Activated CD4-positive, alpha-beta T cell treated with anti-CD3 and anti-CD28 coated beads for 48 hours (primary cell): Measurements from ENCODE around the gene TXN.
"Not testable (repeated sequence)": the region's sequence is repeated elsewhere in the genome, so short reads cannot be mapped to it uniquely, and the experiment has no call there.

ENCODE experiments used
- DNase-seq: peaks from one replicate; pipeline ENCODE4 v3.0.0-alpha.2; 2020

TXN gene

DNA sequence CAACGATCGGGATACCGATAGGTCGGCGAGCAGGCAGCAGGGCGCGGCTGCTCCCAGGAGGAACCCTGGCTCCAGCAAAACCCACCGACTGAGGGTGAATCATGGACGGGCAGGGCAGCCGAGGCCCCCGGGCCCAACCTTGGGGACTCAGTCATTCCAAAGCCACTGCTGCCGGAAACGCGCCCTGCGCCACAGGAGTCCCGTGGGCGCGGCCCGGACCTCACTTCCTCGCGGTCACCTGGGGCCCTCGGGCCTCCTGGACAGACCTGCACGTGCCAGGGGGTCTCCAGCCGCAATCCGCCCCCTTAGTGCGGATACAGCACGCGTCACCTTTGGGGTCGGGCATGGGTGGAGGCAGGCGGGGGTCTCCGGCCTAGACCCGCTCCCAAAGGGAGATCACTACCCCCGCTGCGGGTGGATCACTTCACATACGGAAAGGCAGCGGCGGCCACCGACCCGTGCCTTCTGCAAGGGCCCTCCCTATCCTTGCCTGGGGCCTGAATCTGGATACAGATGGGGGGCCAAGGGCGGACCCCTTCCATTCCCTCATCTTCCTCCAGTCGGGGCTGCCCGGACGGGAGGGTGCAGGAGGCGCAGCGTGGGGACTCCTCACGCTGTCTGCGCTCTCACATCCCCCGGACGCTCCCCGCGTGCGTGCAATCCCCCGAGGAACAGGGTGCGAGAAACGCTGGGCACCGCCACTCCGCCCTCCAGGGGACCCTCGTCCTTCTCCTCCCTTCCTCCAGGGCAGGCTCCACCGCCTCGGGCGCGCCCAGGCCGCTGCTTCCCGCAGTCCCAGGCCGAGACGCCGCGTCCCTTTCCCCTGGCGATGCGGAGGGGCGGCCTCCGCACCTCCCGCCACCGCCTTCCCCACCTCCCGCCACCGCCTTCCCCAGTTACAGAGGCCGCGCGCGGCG is 586 bp downstream of the TXN start:
- peak; percentile 78 for DNase-seq

DNA sequence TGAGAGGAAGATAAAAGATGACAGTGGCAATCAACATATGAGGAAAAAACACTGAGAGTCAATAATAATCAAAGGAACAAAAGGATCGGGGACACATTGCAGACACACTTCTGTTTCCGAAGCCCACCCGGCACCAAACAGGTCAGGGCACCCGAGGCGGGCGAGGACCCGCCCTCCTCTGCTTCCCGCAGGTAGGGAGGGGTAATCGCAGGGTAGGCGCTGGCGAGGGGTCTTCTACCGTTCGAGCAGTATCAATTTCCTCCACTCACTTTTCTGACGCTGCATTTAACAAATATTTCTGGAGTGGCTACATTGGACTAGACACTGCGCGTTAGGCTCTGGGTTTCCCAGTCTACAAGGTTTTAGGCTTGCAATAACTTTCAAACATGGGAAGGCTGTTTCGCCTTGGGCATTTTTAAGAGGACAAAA is 1.3 kb downstream of the TXN start:
- no peak for DNase-seq

- no peak for DNase-seq
These were observed 1.8 kb downstream of the TXN start for GRCh38 chr9:110254500-110254899.

- DNase-seq = no peak
These were observed 3.7 kb downstream of the TXN start for GRCh38 chr9:110252509-110253139.

- not testable (repeated sequence) for DNase-seq
These were observed 4.5 kb downstream of the TXN start for GRCh38 chr9:110251770-110252169.

DNA sequence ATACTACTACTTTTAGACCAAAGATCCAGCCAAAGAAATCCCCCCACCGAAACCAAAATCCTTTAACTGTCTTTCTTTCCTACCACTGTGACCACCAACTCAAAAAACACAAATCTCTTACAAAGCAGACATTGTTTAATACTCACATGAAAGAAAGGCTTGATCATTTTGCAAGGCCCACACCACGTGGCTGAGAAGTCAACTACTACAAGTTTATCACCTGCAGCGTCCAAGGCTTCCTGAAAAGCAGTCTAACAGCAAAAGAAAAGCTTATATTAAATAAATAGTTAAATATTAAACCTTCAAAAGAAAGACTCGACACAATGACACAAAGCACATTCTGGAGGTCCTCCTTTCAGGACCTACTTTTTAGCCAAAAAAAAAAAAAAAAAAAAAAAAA is 5.1 kb downstream of the TXN start:
- DNase-seq = no peak

GRCh38 chr9:110249603-110250002 is 6.7 kb downstream of the TXN start:
- DNase-seq = no peak

- DNase-seq = no peak
These were observed 7.9 kb downstream of the TXN start for GRCh38 chr9:110248361-110248760.

- DNase-seq = no peak
These were observed 10.1 kb downstream of the TXN start for GRCh38 chr9:110246214-110246613.

DNA sequence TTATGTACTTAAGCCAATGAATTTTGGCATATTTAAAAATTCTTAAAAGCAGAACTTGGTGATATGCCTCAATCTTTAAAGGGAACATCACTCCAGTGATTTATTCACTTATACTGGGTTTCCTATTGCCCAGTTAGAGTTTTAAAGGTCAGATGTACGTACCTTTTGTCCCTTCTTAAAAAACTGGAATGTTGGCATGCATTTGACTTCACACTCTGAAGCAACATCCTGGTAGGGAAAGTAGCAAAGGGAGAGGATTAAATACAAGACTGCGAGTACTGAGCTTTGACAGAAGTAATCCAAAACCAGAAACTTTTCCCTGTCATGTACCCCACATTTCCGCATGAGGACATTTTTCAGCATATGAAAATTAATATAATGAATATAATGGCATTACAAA is 11.7 kb downstream of the TXN start:
- DNase-seq = no peak

DNA sequence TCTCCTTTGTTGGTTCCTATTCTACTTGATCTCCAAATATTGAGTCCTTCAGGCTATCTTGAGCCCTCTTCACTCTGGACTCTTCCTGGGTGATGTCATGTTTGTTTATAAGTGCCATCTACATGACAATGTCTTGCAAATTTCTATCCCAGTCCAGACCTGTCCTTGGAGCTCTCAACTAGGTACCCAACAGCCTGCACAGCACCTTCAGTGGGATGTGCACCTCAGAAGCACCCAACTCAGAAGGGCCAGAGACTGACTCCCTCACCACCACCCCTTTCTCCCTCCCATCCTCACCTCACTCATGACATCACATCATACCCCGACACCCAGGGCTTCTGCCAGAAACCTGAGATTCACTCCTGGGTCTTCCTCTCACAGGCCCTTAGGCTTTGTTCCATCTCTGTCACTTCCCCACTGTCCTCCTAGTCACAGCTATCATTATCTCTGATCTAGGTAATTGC is 14.4 kb downstream of the TXN start:
- no peak for DNase-seq

DNA sequence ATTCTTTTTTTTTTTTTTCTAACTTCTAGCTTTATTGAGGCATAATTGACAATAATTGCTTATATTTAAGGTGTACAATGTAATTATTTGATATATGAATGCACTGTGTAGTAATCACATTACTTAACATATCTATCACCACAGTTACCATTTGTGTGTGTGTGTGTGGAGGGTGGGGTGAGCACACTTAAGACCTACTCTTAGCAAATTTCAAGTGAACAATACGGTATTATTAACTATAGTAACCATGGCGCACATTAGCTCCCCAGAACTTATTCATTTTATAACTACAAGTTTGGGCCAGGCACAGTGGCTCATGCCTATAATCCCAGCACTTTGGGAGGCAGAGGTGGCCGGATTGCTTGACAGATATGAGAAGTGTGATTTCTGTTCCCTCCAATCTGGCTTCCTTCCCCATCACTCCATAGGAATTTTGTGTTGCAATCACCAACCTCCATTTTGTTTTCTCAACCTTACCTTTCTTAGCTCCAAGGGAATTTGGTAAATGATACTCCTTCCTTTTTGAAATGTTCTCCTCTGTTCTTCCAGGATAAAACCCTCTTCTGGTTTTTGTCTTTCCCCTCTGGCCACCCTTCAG is 14.9 kb downstream of the TXN start:
- no peak for DNase-seq

GRCh38 chr9:110240198-110240597 is 16.1 kb downstream of the TXN start:
- no peak for DNase-seq

DNA sequence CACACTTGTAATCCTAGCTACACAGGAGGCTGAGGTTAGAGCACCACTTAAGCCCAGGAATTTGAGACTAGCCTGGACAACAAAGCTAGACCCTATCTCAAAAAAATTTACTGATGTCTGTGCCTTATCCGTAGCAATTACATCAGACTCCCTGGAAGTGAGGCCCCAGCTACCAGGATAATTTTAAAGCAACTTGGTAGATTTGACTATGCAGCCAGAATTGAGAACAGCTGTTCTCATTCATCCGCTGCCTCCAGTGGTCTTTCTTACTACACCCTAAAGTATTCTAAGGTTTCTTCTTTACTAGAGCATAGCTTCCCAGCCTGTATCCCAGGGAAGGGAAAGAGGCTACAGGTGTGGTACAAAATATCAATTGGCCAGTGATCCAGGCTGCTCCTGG is 28.0 kb downstream of the TXN start:
- DNase-seq = no peak

DNA sequence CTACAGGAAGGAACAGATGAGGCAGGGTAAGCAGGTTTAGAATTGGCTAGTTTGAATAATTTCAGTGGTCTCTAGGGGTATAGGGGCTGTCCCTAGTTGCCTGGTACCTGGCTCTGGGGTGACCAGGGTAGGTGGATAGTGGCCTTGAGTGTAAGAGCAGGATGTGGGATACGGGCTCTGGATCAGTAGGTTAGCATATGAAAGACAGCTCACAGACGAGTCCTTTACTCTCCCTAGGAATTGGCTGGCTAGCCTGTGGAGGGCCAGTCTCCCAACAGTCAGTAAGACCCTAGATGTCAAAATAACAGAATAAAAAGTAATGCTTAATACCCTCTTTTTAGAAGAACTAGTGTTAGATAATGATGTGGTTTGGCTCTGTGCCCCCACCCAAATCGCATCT is 31.7 kb downstream of the TXN start:
- no peak for DNase-seq

DNA sequence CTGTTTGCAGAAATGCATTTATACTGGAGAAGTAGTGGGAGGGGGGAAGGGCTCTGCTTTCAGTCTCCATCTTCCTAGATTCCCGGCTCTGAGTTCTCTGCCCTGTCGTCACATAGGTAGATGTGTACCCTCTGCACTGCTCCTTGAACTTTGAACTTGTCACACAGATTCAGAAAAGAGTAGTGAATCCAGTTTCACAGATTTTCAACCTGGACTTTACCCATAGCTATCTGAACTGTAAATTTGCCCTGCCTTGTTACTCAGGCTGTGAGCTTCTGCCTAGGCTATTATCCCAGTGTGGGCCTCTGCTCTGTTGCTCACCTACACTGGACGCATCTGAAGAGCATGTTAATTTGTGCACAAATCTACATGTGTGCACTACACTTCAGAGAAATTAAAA is 35.5 kb downstream of the TXN start:
- no peak for DNase-seq

DNA sequence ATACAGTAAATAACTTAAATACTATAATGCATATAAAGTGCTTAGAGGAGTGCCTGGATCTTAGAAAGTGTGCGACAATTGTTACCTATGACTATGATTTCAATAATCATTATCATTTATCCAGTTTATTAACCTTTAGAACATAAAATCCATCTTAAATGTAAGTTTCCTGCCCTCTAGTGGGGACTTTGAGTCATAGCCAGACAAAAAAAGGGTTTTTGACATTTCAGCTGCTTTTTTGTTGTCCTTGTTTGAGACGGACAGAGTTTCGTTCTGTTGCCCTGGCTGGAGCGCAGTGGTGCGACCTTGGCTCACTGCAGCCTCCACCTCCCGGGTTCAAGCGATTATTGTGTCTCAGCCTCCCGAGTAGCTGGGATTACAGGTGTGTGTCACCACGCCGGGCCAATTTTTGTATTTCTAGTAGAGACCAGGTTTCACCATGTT is 38.6 kb downstream of the TXN start:
- no peak for DNase-seq

DNA sequence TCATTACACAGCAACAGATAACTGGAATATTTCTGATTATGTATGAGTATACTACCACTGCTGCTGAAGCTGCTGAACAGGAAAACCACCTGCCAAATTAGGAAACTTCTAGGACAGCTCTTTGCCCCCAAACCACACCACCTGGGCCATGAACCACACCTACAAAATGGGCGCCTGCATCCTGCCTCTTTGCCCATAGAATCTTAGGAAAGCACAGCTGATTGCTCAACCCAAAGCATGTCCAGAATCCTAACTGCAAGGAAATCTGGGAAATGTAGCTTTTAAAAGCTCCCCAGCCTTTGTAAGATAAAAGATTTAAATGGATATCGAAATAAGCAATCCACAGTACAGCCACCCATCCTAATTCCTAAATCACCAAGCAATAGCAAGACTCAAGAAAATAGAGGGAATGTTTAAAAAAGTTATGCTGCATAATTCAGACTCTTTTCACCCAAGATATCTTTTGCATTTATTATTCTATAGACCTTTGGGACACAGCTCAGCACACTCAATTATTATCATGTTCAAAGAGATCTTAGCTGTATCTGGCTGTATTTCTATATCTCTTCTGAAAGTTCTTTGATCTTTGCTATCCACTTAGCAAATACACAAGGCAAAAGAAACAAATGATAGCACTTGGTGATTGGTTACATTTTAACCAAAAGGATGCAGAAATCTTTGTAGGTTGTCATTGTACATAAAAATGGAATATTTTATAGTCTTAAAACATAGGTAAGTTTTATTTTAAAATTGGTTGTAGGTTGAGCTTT is 41.5 kb downstream of the TXN start:
- DNase-seq = no peak

DNA sequence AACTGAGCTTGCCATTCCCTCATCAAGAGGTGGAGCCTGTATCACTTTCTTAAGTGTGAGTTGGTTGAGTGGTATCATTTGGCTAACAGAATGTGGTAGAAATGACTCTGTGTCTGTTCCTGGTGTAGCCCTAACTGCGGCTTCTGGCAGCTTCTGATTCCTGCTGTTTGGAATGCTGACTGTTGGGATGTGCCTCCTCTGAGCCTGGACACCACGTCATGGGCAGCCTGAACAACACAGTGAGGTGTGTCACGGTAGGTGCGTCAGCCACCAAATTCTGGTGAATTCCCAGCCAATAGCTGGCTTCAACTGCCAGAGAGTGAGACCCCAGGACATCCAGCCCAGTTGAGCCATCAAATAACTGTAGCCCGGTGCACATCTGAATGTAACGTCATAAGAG is 42.2 kb downstream of the TXN start:
- DNase-seq = no peak

GRCh38 chr9:110213413-110214044 is 42.8 kb downstream of the TXN start:
- DNase-seq = no peak

DNA sequence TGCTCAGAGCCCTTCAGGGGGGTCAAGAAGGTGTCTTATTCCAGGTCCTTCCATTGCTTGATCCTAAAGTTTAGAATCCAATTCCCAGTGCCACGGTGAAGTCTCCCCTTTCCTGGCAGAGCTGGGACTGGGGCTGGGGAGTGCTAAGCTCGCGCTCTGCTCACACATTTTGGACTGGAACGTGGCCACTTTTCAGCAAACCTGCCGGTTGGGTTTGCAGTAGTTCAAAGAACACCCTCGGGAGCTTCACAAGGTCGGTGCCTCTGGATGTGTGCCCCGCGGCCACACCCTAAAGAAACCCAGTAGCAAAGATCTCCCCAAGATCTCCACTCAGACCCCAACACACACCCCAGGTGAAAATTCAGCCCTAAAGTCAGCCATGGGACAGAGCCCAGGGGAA is 48.3 kb downstream of the TXN start, which contains the start of gene C9orf152:
C9orf152 (minus strand) TSS at position 129 of the 400 bp plus-strand sequence. CDS start 580 bp downstream, outside the sequence.
- no peak for DNase-seq

DNA sequence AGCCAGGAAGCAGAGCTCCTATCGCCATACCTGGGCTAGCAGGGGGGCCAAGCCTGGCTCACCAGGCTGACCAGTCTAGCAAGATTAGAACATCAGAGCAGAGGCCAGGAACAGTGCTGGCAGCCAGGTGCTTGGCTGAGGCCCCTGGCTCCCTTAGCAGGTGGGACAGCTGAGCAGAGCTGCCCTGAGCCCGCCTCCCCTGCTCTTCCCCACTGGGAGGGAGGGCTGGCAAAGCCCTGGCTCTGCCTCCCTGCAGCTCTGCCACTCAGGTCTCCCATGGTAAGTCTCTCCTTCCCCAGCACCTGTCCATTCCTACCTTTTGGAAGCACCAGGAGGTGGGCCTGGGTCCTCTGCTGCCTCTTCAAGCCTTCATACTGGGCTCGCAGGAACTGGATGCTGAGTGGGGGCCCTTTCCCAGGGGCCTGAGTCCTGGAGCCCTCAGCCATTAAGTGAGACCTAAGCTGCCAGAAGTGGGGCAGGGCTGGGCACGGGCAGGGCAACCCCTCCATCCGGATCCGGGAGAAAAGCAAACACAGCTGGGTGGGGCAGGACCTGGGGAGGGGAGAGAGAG is 49.2 kb downstream of the TXN start:
- no peak for DNase-seq
